ENCODE results near the gene ALG9.
A peak's percentile ranks its signal among the peaks of the same experiment; 100 is the strongest.

The ALG9 gene

DNA sequence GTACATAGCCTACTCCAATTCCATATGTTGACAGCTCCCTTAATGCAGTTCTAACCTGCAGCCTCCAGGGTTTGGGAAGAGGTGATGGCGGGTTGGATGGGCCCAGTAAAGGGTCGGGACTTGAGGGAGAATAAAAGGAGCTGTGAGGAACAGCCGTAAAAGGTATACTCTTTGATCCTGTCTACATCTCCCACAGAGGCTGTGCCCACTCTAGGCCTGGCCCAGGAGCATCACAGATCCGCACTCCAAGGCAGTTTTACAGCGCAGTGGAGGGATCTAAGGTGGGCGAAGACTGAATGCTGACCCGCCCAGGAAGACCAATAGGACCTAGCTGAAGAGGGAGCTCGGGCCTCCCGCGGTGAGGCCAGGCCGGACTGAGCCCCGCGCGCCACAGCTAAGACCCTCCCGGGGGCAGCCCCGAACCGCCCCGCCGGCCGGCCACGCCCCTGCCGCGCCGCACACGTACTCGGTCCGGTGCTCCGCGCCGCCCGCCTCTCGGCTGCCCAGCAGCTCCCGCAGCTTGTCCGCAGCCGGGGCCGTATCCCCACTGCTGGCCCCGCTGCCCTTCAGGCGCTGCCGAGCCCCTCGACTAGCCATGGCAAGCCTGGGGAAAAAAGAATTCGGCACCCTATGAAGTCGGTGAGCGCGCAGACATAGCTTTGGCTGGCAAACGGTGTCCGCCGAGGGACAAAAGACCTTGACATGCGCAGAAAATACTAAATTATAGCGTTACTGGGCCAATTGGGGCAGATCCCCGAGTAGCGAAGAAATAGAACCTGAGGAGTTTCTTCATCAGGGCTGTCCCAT lies at the start of gene ALG9:
Gene ALG9, minus strand, starts transcription at position 696 of the 807 bp plus-strand sequence. Its CDS starts 99 bp downstream, at position 597.
- TF ChIP-seq, protein P1, sequence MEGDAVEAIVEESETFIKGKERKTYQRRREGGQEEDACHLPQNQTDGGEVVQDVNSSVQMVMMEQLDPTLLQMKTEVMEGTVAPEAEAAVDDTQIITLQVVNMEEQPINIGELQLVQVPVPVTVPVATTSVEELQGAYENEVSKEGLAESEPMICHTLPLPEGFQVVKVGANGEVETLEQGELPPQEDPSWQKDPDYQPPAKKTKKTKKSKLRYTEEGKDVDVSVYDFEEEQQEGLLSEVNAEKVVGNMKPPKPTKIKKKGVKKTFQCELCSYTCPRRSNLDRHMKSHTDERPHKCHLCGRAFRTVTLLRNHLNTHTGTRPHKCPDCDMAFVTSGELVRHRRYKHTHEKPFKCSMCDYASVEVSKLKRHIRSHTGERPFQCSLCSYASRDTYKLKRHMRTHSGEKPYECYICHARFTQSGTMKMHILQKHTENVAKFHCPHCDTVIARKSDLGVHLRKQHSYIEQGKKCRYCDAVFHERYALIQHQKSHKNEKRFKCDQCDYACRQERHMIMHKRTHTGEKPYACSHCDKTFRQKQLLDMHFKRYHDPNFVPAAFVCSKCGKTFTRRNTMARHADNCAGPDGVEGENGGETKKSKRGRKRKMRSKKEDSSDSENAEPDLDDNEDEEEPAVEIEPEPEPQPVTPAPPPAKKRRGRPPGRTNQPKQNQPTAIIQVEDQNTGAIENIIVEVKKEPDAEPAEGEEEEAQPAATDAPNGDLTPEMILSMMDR (IDR thresholded peaks at IDR 0.05; ENCODE audit: control extremely low read depth, extremely low read depth, low read depth, missing control alignments) = no peak

DNA sequence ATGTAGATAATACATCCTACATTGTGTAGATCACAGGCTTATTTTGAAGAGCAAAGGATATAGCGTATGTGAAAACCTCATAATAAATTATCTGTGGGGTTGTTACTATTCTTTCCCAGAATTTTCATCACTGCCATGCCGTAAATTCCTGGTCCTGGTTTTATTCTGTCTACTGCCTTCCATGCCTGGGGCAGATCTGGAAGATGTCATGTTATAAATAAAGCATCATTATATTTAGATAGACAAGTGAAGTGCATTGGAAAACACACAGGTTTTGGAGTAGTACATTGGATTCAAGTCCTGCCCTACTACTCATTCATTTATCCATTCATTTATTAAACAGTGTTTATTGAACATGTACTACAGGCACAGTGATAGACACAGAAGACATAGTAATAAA lies 49.5 kb upstream of the ALG9 start:
- ChIA-PET CTCF (interaction anchor here (0.8 to 1.0 kb wide), 3 partner anchors 9 to 61 kb away, joined by 3 read pairs; partner anchors contain the start of gene CRYAB), POLR2A (no interaction called here)
- TF ChIP-seq, protein P1 (IDR thresholded peaks at IDR 0.05; ENCODE audit: control extremely low read depth, extremely low read depth, low read depth, missing control alignments) = no peak
- no peak for DNase-seq (ENCODE audit: extremely low spot score)

More for the DNA sequence above, at the start of gene ALG9:
- POLR2A ChIA-PET = interaction anchor here (0.6 to 1.2 kb wide), 2 partner anchors 12 to 56 kb away, joined by 3 read pairs; no protein-coding TSS in a partner anchor
- CTCF ChIA-PET = interaction anchor here (0.7 to 2.8 kb wide), 19 partner anchors 9 to 411 kb away, joined by 3 to 19 read pairs (median 4); no protein-coding TSS in a partner anchor
- peak; percentile 87 for DNase-seq (ENCODE audit: extremely low spot score)

GRCh38 chr11:111918390-111919256 lies 47.2 kb upstream of the ALG9 start, which contains the start of gene C11orf52:
Gene C11orf52 (plus strand): TSS chr11:111918913. CDS start chr11:111918973, 60 bp downstream.
- CTCF ChIA-PET = interaction anchor here (0.9 to 2.1 kb wide), 4 partner anchors 8 to 16 kb away, joined by 3 to 8 read pairs (median 4); no protein-coding TSS in a partner anchor
- TF ChIP-seq, protein P1 (IDR thresholded peaks at IDR 0.05; ENCODE audit: control extremely low read depth, extremely low read depth, low read depth, missing control alignments) = no peak
- POLR2A ChIA-PET = no interaction called here
- no peak for DNase-seq (ENCODE audit: extremely low spot score)

DNA sequence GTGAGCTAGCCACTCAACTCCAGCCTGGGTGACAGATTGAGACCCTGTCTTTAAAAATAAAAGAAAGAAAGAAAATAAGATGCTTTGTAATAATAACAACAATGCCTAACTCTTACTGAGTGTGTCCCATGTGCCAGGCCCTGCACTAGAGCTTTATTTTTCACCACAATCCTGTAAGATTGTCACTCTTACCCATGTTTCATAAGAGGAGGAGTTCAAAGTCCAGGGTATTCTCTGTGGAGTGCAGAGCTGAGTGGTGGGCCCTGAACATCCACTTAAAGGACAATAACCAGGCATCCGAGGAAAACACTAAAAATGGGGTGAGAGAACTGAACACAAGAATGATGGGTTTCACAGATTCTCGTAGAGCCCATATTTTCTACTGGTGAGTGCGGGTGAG lies 46.4 kb upstream of the ALG9 start:
- CTCF ChIA-PET = interaction anchor here (0.9 to 2.1 kb wide), 2 partner anchors 9 to 14 kb away, joined by 3 to 8 read pairs; no protein-coding TSS in a partner anchor

DNA sequence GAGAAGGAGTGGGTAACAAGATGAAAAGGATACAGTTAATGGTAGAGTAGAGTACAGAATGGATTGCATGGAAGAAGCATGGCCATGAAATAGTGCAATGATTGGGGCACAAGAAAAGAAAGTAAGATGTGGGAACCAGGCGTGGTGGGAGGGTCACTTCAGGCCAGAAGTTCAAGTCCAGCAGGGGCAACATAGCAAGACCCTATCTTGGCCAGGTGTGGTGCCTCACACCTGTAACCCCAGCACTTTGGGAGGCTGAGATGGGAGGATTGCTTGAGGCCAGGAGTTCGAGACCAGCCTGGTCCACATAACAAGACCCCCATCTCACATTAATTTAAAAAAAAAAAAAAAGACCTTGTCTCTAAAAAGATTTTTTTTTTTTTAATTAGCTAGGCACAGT lies 45.9 kb upstream of the ALG9 start:
- DNase-seq (ENCODE audit: extremely low spot score) = no peak
- ChIA-PET CTCF (interaction anchor here (0.9 to 2.1 kb wide), 2 partner anchors 9 to 15 kb away, joined by 3 to 8 read pairs; no protein-coding TSS in a partner anchor), POLR2A (no interaction called here)
- TF ChIP-seq, protein P1 (IDR thresholded peaks at IDR 0.05; ENCODE audit: control extremely low read depth, extremely low read depth, low read depth, missing control alignments) = no peak

More for the DNA sequence above, 46.4 kb upstream of the ALG9 start:
- POLR2A ChIA-PET = no interaction called here
- no peak for DNase-seq (ENCODE audit: extremely low spot score)
- TF ChIP-seq, protein P1 (IDR thresholded peaks at IDR 0.05; ENCODE audit: control extremely low read depth, extremely low read depth, low read depth, missing control alignments) = no peak

DNA sequence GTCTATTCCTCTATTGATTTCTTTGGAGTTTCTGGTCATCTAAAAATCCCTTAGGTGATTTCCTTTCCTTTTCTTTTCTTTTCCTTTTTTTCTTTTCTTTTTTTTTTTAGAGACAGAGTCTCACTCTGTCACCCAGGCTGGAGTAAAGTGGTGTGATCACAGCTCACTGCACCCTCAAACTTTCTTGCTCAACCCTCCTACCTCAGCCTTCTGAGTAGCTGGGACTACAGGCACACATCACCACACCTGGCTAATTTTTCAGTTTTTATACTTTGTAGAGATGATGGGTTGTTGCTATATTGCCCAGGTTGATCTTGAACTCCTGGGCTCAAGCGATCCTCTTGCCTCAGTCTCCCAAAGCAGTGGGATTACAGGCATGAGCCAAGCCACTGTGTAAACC lies 45.4 kb upstream of the ALG9 start:
- ChIA-PET CTCF (no interaction called here), POLR2A (no interaction called here)
- DNase-seq (ENCODE audit: extremely low spot score) = no peak
- TF ChIP-seq, protein P1 (IDR thresholded peaks at IDR 0.05; ENCODE audit: control extremely low read depth, extremely low read depth, low read depth, missing control alignments) = no peak
